COR-L47 (cell line): Measurements from ENCODE around the gene KIF4A.
"Not testable (repeated sequence)": the region's sequence is repeated elsewhere in the genome, so short reads cannot be mapped to it uniquely, and the experiment has no call there.

Experiments used
- DNase-seq: peaks from one replicate; lab custom pipeline; 2025; lab: John Stamatoyannopoulos, UW

Gene KIF4A

GRCh38 chrX:70292788-70293187 lies 2.9 kb downstream of the KIF4A start:
- no peak for DNase-seq

- DNase-seq, result no peak
Measured at GRCh38 chrX:70293621-70294020, 3.7 kb downstream of the KIF4A start.

GRCh38 chrX:70301716-70302115 lies 11.8 kb downstream of the KIF4A start:
- DNase-seq, result no peak

- DNase-seq, result no peak
Measured at GRCh38 chrX:70313503-70313902, 23.6 kb downstream of the KIF4A start.

- DNase-seq, result no peak
Measured at GRCh38 chrX:70322784-70323183, 32.9 kb downstream of the KIF4A start.

- not testable (repeated sequence) for DNase-seq
Measured at GRCh38 chrX:70323628-70324027, 33.7 kb downstream of the KIF4A start.

- no peak for DNase-seq
Measured at GRCh38 chrX:70324326-70324725, 34.4 kb downstream of the KIF4A start.

GRCh38 chrX:70331161-70331560 lies 41.3 kb downstream of the KIF4A start:
- no peak for DNase-seq

- no peak for DNase-seq
Measured at GRCh38 chrX:70332600-70332999, 42.7 kb downstream of the KIF4A start.

- no peak for DNase-seq
Measured at GRCh38 chrX:70336767-70337166, 46.9 kb downstream of the KIF4A start.

GRCh38 chrX:70338290-70338689 lies 48.4 kb downstream of the KIF4A start:
- DNase-seq, result no peak

GRCh38 chrX:70343435-70343834 lies 53.5 kb downstream of the KIF4A start:
- DNase-seq, result no peak

GRCh38 chrX:70346418-70347070 lies 56.6 kb downstream of the KIF4A start:
- DNase-seq, result no peak

GRCh38 chrX:70348825-70349224 lies 58.9 kb downstream of the KIF4A start:
- DNase-seq, result not testable (repeated sequence)

- DNase-seq, result not testable (repeated sequence)
Measured at GRCh38 chrX:70349367-70350125, 59.6 kb downstream of the KIF4A start.

GRCh38 chrX:70352496-70352895 lies 62.6 kb downstream of the KIF4A start:
- DNase-seq, result no peak

GRCh38 chrX:70353514-70353913 lies 63.6 kb downstream of the KIF4A start:
- DNase-seq, result no peak

- no peak for DNase-seq
Measured at GRCh38 chrX:70354716-70355115, 64.8 kb downstream of the KIF4A start.

GRCh38 chrX:70359458-70359857 lies 69.6 kb downstream of the KIF4A start:
- DNase-seq, result no peak

- no peak for DNase-seq
Measured at GRCh38 chrX:70360366-70360765, 70.5 kb downstream of the KIF4A start.

GRCh38 chrX:70368731-70369130 lies 78.8 kb downstream of the KIF4A start:
- not testable (repeated sequence) for DNase-seq

- DNase-seq, result no peak
Measured at GRCh38 chrX:70386235-70386634, 96.3 kb downstream of the KIF4A start.

- DNase-seq, result no peak
Measured at GRCh38 chrX:70398899-70399298, 109.0 kb downstream of the KIF4A start.

GRCh38 chrX:70400181-70400580 lies 110.3 kb downstream of the KIF4A start:
- DNase-seq, result not testable (repeated sequence)
